ENCODE measurements around the gene SLC51B. TPM values are rescaled to one million over a fixed set of nuclear protein-coding genes. Genes with fewer than 3 reads are reported as not detected.
"Not testable (repeated sequence)": the region's sequence is repeated elsewhere in the genome, so short reads cannot be mapped to it uniquely, and the experiment has no call there.

The SLC51B gene
- total RNA-seq, 1 experiment from 2014 or later: 0.36 TPM

- H3K4me1 ChIP-seq: peaks cover 47% of the 10 kb centered on the region
- no peaks in the 10 kb centered on the region for H3K9me3 ChIP-seq (replicated peaks)
- H3K4me3 ChIP-seq: no peak overlapping the region
- no peak for DNase-seq
- H3K36me3 ChIP-seq: no peaks in the 10 kb centered on the region
- no peak overlapping the region for H3K27ac ChIP-seq
- H3K27me3 ChIP-seq: no peaks in the 10 kb centered on the region
Measured at GRCh38 chr15:65091946-65092770, 47.0 kb downstream of the SLC51B start.

GRCh38 chr15:65092911-65093792 is 48.0 kb downstream of the SLC51B start:
- no peaks in the 10 kb centered on the region for H3K9me3 ChIP-seq (replicated peaks)
- no peaks in the 10 kb centered on the region for H3K36me3 ChIP-seq
- DNase-seq: no peak
- H3K4me3 ChIP-seq: no peak overlapping the region
- H3K27me3 ChIP-seq: no peaks in the 10 kb centered on the region
- H3K4me1 ChIP-seq: peaks cover 43% of the 10 kb centered on the region
- H3K27ac ChIP-seq: no peak overlapping the region

DNA sequence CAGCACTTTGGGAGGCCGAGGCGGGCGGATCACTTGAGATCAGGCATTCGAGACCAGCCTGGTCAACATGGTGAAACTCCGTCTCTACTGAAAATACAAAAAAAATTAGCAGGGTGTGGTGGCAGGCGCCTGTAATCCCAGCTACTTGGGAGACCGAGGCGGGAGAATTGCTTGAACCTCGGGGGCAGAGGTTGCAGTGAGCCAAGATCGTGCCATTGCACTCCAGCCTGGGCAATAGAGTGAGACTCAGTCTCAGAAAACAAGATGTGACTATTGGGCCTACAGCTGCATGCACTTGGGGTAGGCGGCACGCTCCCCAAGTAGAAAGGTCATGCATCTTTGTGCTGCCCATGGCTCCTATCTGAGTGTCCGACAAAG is 48.6 kb downstream of the SLC51B start:
- not testable (repeated sequence) for H3K4me3 ChIP-seq; H3K27me3 ChIP-seq; H3K36me3 ChIP-seq; H3K27ac ChIP-seq; H3K9me3 ChIP-seq (replicated peaks); DNase-seq
- H3K4me1 ChIP-seq: peaks cover 38% of the 10 kb centered on the region

- Histone ChIP-seq H3K9me3 (replicated peaks) (no peaks in the 10 kb centered on the region), H3K27me3 (no peaks in the 10 kb centered on the region), H3K36me3 (0 out of 2 replicates have a peak, but pooled peaks cover 7% of the 10 kb centered on the region), H3K27ac (no peak overlapping the region), H3K4me3 (no peak overlapping the region), H3K4me1 (peaks cover 31% of the 10 kb centered on the region)
- DNase-seq: no peak
Measured at GRCh38 chr15:65094294-65094995, 49.3 kb downstream of the SLC51B start.

DNA sequence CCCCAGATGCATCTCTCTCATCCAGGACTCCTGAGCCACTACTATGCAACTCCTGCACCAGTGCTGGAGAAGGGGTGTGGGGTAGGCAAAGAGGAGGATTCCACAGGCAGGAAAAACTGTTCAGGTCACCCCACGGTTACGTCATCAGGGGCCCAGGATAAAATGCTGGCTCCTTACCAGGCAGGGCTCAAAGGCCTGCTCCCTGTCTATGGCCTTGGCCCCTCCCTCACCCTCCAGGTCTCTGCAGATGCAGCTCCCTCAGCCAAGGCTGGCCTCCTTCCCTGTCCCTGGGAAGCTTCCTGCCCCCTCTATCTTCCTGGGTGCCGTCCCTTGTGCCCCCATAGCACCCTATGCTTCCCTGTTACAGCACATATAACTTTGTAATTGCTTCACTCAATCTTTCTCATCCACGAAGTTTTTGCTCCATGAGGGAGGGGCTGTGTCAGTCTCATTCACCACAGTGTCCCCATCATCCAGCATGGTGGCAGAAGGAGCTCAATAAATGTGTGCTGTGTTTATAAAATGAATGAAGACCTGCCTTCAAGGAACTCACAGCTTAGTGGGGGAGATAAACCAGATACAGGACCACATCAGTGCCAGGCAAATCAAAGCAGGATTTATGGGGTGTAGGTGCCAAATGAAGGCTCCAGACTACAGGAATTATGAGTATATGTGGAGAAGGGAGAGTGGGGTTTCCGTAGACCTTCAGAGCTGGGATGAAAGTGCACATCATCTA is 50.0 kb downstream of the SLC51B start:
- Histone ChIP-seq H3K36me3 (0 out of 2 replicates have a peak, but pooled peaks cover 7% of the 10 kb centered on the region), H3K4me1 (peaks cover 29% of the 10 kb centered on the region), H3K9me3 (replicated peaks) (no peaks in the 10 kb centered on the region), H3K4me3 (no peak overlapping the region), H3K27ac (no peak overlapping the region; the same call in 1 of the 2 replicates), H3K27me3 (no peaks in the 10 kb centered on the region)
- no peak for DNase-seq

- no peak overlapping the region; the same call in 1 of the 2 replicates for H3K27ac ChIP-seq
- H3K4me3 ChIP-seq: no peak overlapping the region
- no peaks in the 10 kb centered on the region for H3K9me3 ChIP-seq (replicated peaks)
- no peak for DNase-seq
- H3K27me3 ChIP-seq: no peaks in the 10 kb centered on the region
- H3K4me1 ChIP-seq: peaks cover 29% of the 10 kb centered on the region
- 0 out of 2 replicates have a peak, but pooled peaks cover 7% of the 10 kb centered on the region for H3K36me3 ChIP-seq
Measured at GRCh38 chr15:65095747-65096104, 50.5 kb downstream of the SLC51B start.

GRCh38 chr15:65096481-65097385 is 51.5 kb downstream of the SLC51B start:
- DNase-seq: peak; percentile 79 to 84
- Histone ChIP-seq H3K27me3 (no peaks in the 10 kb centered on the region), H3K27ac (peak overlapping the region; percentile 35; the same call in 1 of the 2 replicates), H3K4me1 (peaks cover 29% of the 10 kb centered on the region), H3K36me3 (peaks cover 7% of the 10 kb centered on the region; the same call in 1 of the 2 replicates), H3K4me3 (no peak overlapping the region), H3K9me3 (replicated peaks) (no peaks in the 10 kb centered on the region)

DNA sequence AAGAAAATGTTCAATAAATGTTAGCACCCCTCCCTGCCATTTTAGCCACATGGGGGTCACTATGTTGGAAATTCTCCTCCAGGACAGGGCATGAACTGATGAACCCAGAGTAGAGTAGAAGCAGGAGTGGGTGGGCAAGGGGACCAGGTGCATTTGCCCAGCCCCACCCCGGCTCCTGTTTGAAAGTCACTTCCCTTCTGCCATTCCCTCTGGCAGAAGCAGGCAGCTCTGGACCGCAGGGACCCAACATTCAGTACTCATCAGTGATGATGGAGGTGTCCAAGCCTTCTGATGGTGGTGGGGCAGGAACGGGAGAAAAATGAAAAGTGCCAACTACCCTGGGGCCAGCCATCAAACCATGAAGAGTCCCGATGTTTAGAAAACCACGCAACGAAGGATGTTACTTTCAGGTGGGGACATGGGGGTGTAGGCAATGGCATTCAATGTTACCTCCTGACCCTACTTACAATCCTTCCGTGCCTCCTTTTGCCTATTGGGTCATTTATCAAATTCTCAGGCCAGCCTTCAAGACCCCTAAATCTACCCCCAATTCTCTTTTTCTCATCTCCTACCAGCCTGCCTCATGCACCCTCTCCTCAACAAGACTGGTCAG is 52.6 kb downstream of the SLC51B start:
- no peak overlapping the region for H3K27ac ChIP-seq
- DNase-seq: no peak
- H3K9me3 ChIP-seq (replicated peaks): no peaks in the 10 kb centered on the region
- H3K4me1 ChIP-seq: peaks cover 29% of the 10 kb centered on the region
- no peak overlapping the region for H3K4me3 ChIP-seq
- H3K36me3 ChIP-seq: peaks cover 9% of the 10 kb centered on the region; the same call in 1 of the 2 replicates
- no peaks in the 10 kb centered on the region for H3K27me3 ChIP-seq

DNA sequence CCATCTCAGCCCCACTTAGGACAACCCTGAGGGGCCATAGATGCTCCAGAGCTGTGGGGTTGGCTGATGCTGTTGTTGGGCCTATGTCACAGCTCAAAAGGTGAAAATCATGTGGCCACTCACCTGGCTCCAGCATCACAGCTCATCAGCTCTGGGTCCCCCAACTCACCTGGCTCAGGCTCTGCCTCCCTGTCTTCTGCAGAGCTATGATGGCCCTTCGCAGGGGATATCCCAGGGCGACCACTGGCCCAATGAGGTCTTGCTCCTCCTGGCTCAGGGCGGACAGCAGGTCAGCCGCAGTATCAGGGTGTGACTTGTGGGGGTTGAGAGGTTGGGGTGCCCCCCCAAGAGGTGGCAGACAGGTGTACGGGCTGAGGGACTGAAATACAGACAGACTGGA is 54.1 kb downstream of the SLC51B start:
- Histone ChIP-seq H3K27ac (no peak overlapping the region), H3K36me3 (peaks cover 11% of the 10 kb centered on the region; the same call in 1 of the 2 replicates), H3K4me1 (peaks cover 29% of the 10 kb centered on the region), H3K9me3 (replicated peaks) (no peaks in the 10 kb centered on the region), H3K27me3 (no peaks in the 10 kb centered on the region), H3K4me3 (no peak overlapping the region)
- no peak for DNase-seq

- not testable (repeated sequence) for H3K27me3 ChIP-seq; DNase-seq; H3K9me3 ChIP-seq (replicated peaks); H3K27ac ChIP-seq; H3K4me3 ChIP-seq
- Histone ChIP-seq H3K36me3 (peaks cover 11% of the 10 kb centered on the region; the same call in 1 of the 2 replicates), H3K4me1 (peaks cover 28% of the 10 kb centered on the region)
Measured at GRCh38 chr15:65099801-65100200, 54.6 kb downstream of the SLC51B start.

- H3K27ac ChIP-seq: no peak overlapping the region
- DNase-seq: no peak
- H3K27me3 ChIP-seq: no peaks in the 10 kb centered on the region
- peaks cover 11% of the 10 kb centered on the region; the same call in 1 of the 2 replicates for H3K36me3 ChIP-seq
- no peak overlapping the region for H3K4me3 ChIP-seq
- H3K9me3 ChIP-seq (replicated peaks): no peaks in the 10 kb centered on the region
- H3K4me1 ChIP-seq: peaks cover 22% of the 10 kb centered on the region
Measured at GRCh38 chr15:65100442-65100841, 55.3 kb downstream of the SLC51B start.

GRCh38 chr15:65101411-65101890 is 56.3 kb downstream of the SLC51B start:
- Histone ChIP-seq H3K36me3 (peaks cover 11% of the 10 kb centered on the region; the same call in 1 of the 2 replicates), H3K27ac (no peak overlapping the region), H3K9me3 (replicated peaks) (no peaks in the 10 kb centered on the region), H3K4me1 (peaks cover 12% of the 10 kb centered on the region), H3K27me3 (no peaks in the 10 kb centered on the region), H3K4me3 (no peak overlapping the region)
- DNase-seq: peak; percentile 30 to 51

Data from SJCRH30 (cell line).